ENCODE data around the gene RBM45.

RBM45 gene

DNA sequence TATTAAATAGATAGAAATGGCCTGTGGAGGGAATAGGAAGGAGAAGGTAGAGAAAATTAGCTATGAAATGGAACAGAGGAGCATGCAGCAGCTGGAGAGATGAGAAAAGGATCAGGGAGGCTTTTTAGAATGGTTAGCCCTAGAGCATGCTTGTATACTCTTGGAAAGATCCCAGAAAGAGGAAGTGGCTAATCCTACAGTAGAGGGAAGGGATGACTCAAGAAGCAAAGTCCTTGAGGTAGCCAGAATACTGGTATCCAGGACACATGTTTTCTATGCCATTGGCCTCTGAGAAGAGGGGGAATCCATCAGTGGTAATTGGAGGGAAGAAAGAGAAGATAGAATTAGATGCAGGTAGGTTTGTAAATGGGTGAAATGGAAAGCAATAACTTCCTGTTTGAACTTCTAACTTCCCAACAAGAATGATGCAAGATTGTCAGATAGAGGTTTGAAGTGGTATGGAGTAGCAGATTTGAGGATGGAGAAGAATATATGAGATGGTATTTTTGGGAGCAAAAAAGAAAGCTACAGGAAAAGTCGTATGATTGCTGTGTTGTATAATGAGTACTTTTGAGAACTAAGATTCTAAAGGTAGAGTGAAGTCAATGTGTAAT is 64.9 kb downstream of the RBM45 start:
- no peak for ATAC-seq
- no peak overlapping the region for H3K4me3 Mint-ChIP-seq
- H3K27ac Mint-ChIP-seq = no peak overlapping the region
- peaks cover 18% of the 10 kb centered on the region for H3K27me3 Mint-ChIP-seq
- DNase-seq = no peak
- H3K9me3 Mint-ChIP-seq = no peaks in the 10 kb centered on the region
- no peaks in the 10 kb centered on the region for H3K4me1 Mint-ChIP-seq
